SH-SY5Y (cell line): Measurements from ENCODE around the gene RNF121.

Experiments
- GATA2 ChIP-seq: IDR thresholded peaks from 2 replicates; pipeline ENCODE4 v1.6.1; 2011; ENCODE audit warnings: mild to moderate bottlenecking, low read depth, low read length
- GATA3 ChIP-seq: IDR thresholded peaks from 2 replicates; pipeline ENCODE4 v1.6.1; 2011; ENCODE audit warnings: low read depth, mild to moderate bottlenecking, low read length, moderate library complexity

DNA sequence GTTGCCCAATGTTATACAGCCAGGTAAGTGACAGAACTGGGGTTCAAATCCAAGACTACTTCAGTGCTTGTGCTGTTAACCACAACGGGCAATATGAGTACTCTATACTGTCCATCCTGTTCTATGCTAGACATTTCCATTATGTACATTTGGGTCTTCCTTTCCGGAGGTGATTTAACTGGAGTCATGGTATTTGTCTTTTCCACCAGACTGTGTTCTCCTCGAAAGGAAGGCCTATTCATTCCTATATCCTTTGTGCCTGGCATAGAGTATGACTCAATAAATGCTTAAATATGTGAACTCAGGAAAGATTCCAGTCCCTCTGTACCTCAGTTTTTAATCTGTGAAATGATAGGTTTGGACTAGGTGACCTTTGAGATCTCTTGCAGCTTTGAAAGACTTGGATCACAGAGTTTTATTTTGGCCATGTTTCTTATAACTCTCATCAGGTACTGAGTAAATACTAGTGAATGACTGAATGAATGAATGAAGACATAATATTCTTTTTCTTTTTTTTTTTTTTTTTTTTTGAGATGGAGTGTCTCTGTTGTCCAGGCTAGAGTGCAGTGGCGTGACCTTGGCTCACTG is 6.6 kb downstream of the RNF121 start:
- TF ChIP-seq GATA3, result no peak
- no peak for TF ChIP-seq GATA2
